ENCODE data around the gene ZNF226.

ZNF226 gene

GRCh38 chr19:44141191-44142058 lies 23.5 kb upstream of the ZNF226 start, which contains the start of gene ZNF234 (continued):
- TF ChIP-seq HIC1 (tag by site-specific recombination; IDR thresholded peaks at IDR 0.05) (no peak), ZBTB11 (tag by site-specific recombination; conservative IDR thresholded peaks at IDR 0.05; ENCODE audit: low read depth) (peak; percentile 96), ZXDB (tag by site-specific recombination; IDR thresholded peaks at IDR 0.05) (peak; percentile 98), KLF10 (tag by site-specific recombination; IDR thresholded peaks at IDR 0.05) (peak; percentile 27; the same call in 1 of the 2 replicates), ZNF449 (tag by site-specific recombination; IDR thresholded peaks at IDR 0.05) (peak; percentile 70), AEBP2 (tag by site-specific recombination; IDR thresholded peaks at IDR 0.05; ENCODE audit: borderline replicate concordance) (no peak), GFI1B (tag by site-specific recombination; IDR thresholded peaks at IDR 0.05) (no peak), TSHZ1 (tag by site-specific recombination; IDR thresholded peaks at IDR 0.05; ENCODE audit: borderline replicate concordance) (no peak), HOXC10 (CRISPR knock-in tag; IDR thresholded peaks at IDR 0.05) (no peak), ZBTB6 (tag by site-specific recombination; IDR thresholded peaks at IDR 0.05) (peak; percentile 25; the same call in 1 of the 2 replicates), ZNF514 (tag by site-specific recombination; IDR thresholded peaks at IDR 0.05) (no peak), KLF7 (tag by site-specific recombination; IDR thresholded peaks at IDR 0.05; ENCODE audit: borderline replicate concordance) (peak; percentile 68; the same call in 1 of the 2 replicates), ZNF777 (tag by site-specific recombination; IDR thresholded peaks at IDR 0.05; ENCODE audit: borderline replicate concordance) (0 out of 2 replicates have a peak, but pooled peaks have one; percentile 29), MZF1 (tag by site-specific recombination; IDR thresholded peaks at IDR 0.05; ENCODE audit: borderline replicate concordance) (peak; percentile 76; the same call in 1 of the 2 replicates), MEIS1 (CRISPR knock-in tag; IDR thresholded peaks at IDR 0.05; ENCODE audit: borderline replicate concordance) (no peak), ZNF394 (tag by site-specific recombination; IDR thresholded peaks at IDR 0.05; ENCODE audit: borderline replicate concordance) (peak; percentile 71), ZNF792 (tag by site-specific recombination; IDR thresholded peaks at IDR 0.05) (peak; percentile 79; the same call in 1 of the 2 replicates), ZNF341 (tag by site-specific recombination; IDR thresholded peaks at IDR 0.05; ENCODE audit: low read depth) (peak; percentile 69), ZNF837 (tag by site-specific recombination; IDR thresholded peaks at IDR 0.05) (no peak), ZBTB1 (tag by site-specific recombination; IDR thresholded peaks at IDR 0.05) (no peak), REPIN1 (tag by site-specific recombination; IDR thresholded peaks at IDR 0.05; ENCODE audit: low read depth) (peak; percentile 65; the same call in 1 of the 2 replicates), ZNF248 (tag by site-specific recombination; IDR thresholded peaks at IDR 0.05) (no peak), BCL11A (tag by site-specific recombination; IDR thresholded peaks at IDR 0.05; ENCODE audit: low read depth) (no peak; the same call in 1 of the 2 replicates), ZNF785 (tag by site-specific recombination; IDR thresholded peaks at IDR 0.05) (peak; percentile 86), ZNF626 (tag by site-specific recombination; IDR thresholded peaks at IDR 0.05) (no peak)

All from HEK293 (cell line).